ENCODE results near the gene DGKE.

DGKE gene

DNA sequence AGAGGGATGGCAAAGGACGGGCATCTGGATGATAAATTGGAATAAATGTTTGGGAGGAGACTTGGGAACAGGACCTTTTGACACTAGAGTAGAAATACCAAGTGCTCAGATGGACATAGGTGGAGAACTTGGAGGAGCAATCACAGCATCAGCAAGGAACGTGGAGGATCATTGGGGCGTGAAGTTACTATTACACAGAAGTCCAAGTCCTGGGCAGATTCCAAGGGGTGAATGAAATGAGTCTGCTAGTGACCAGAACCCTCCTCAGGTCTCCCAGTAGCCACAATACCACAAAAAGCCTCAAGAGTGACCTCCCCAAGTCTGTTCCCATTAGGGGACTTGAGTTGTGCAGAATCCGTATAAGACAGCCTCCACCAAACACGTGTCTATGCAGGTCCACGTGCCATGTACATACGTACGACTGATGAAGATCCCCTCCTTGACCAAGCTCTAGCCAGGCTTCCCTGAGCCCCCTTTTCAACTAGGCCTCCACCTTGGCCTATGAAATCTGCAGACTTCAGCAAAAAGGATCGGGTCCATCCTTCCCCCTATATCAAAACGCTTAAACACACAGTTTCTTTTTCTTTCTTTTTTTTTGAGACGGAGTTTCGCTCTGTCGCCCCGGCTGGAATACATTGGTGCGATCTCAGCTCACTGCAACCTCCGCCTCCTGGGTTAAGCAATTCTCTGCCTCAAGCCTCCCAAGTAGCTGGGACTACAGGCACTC lies 2.4 kb upstream of the DGKE start:
- DNase-seq, result no peak
- no peaks in the 10 kb centered on the region for H3K9me2 ChIP-seq (replicated peaks; ENCODE audit: insufficient read depth, low read length)
- no peak overlapping the region for H3K4me3 ChIP-seq (ENCODE audit: low read length)
- no peaks in the 10 kb centered on the region for H3K36me3 ChIP-seq (replicated peaks; ENCODE audit: insufficient read depth, low read length)
- H3K4me2 ChIP-seq (ENCODE audit: low read depth, low read length), result no peak overlapping the region
- no peaks in the 10 kb centered on the region for H3K9me3 ChIP-seq (replicated peaks; ENCODE audit: insufficient read depth, low read length)
- H3K79me2 ChIP-seq (ENCODE audit: low read length), result peaks cover 62% of the 10 kb centered on the region
- no peak for TF ChIP-seq EZH2 (optimal IDR thresholded peaks at IDR 0.05; ENCODE audit: low read depth, low read length)
- TF ChIP-seq EZH2phosphoT487 (IDR thresholded peaks at IDR 0.05; ENCODE audit: low read length), result no peak
- TF ChIP-seq CTCF (IDR thresholded peaks at IDR 0.05; ENCODE audit: low read length), result no peak
- H4K20me1 ChIP-seq (ENCODE audit: insufficient read depth, low read length), result no peaks in the 10 kb centered on the region
- no peaks in the 10 kb centered on the region for H3K27me3 ChIP-seq (replicated peaks; ENCODE audit: insufficient read depth, low read length)
- H3K9ac ChIP-seq (ENCODE audit: low read length), result no peak overlapping the region
- H3K27ac ChIP-seq (ENCODE audit: low read length), result no peak overlapping the region
- peaks cover 7% of the 10 kb centered on the region for H3K4me1 ChIP-seq (ENCODE audit: low read length)
- H3F3A ChIP-seq (ENCODE audit: insufficient read depth, low read length), result peaks cover 21% of the 10 kb centered on the region; the same call in 1 of the 2 replicates
- no peak overlapping the region for H2AFZ ChIP-seq (ENCODE audit: low read length)

- Histone ChIP-seq H3K9me3 (replicated peaks; ENCODE audit: insufficient read depth, low read length) (no peaks in the 10 kb centered on the region), H3K27ac (ENCODE audit: low read length) (no peak overlapping the region; the same call in 1 of the 2 replicates)
- no peak for TF ChIP-seq EZH2 (optimal IDR thresholded peaks at IDR 0.05; ENCODE audit: low read depth, low read length)
Measured at GRCh38 chr17:56832446-56832845, 1.5 kb upstream of the DGKE start.

GRCh38 chr17:56833057-56833808 lies 718 bp upstream of the DGKE start:
- Histone ChIP-seq H3K9ac (ENCODE audit: low read length) (peak overlapping the region; percentile 72), H3K27ac (ENCODE audit: low read length) (peak overlapping the region; percentile 81; the same call in 1 of the 2 replicates), H3K27me3 (replicated peaks; ENCODE audit: insufficient read depth, low read length) (no peaks in the 10 kb centered on the region), H3K36me3 (replicated peaks; ENCODE audit: insufficient read depth, low read length) (peaks cover under 1% of the 10 kb centered on the region; the same call in 1 of the 2 replicates), H3K4me1 (ENCODE audit: low read length) (peaks cover 7% of the 10 kb centered on the region), H3K9me3 (replicated peaks; ENCODE audit: insufficient read depth, low read length) (no peaks in the 10 kb centered on the region), H2AFZ (ENCODE audit: low read length) (peak overlapping the region; percentile 91), H4K20me1 (ENCODE audit: insufficient read depth, low read length) (peaks cover 4% of the 10 kb centered on the region; the same call in 1 of the 2 replicates), H3K9me2 (replicated peaks; ENCODE audit: insufficient read depth, low read length) (no peaks in the 10 kb centered on the region), H3K79me2 (ENCODE audit: low read length) (peaks cover 79% of the 10 kb centered on the region), H3F3A (ENCODE audit: insufficient read depth, low read length) (peaks cover 21% of the 10 kb centered on the region; the same call in 1 of the 2 replicates), H3K4me3 (ENCODE audit: low read length) (peak overlapping the region; percentile 89), H3K4me2 (ENCODE audit: low read depth, low read length) (peak overlapping the region; percentile 94)
- DNase-seq, result peak; percentile 64
- no peak for TF ChIP-seq CTCF (IDR thresholded peaks at IDR 0.05; ENCODE audit: low read length)

More at GRCh38 chr17:56832446-56832845, 1.5 kb upstream of the DGKE start:
- Histone ChIP-seq H3K9me2 (replicated peaks; ENCODE audit: insufficient read depth, low read length) (no peaks in the 10 kb centered on the region), H3K36me3 (replicated peaks; ENCODE audit: insufficient read depth, low read length) (no peaks in the 10 kb centered on the region; the same call in 1 of the 2 replicates), H3K27me3 (replicated peaks; ENCODE audit: insufficient read depth, low read length) (no peaks in the 10 kb centered on the region), H3K4me3 (ENCODE audit: low read length) (peak overlapping the region; percentile 89), H2AFZ (ENCODE audit: low read length) (no peak overlapping the region), H3K79me2 (ENCODE audit: low read length) (peaks cover 71% of the 10 kb centered on the region), H3K4me2 (ENCODE audit: low read depth, low read length) (peak overlapping the region; percentile 94), H3K9ac (ENCODE audit: low read length) (peak overlapping the region; percentile 72; the same call in 1 of the 2 replicates), H3F3A (ENCODE audit: insufficient read depth, low read length) (peaks cover 21% of the 10 kb centered on the region; the same call in 1 of the 2 replicates), H4K20me1 (ENCODE audit: insufficient read depth, low read length) (peaks cover 4% of the 10 kb centered on the region; the same call in 1 of the 2 replicates), H3K4me1 (ENCODE audit: low read length) (peaks cover 7% of the 10 kb centered on the region)
- no peak for DNase-seq

Data from MM.1S (cell line).